Lung microvascular endothelial cell (primary cell): ENCODE results near the gene USP5. TPM values are rescaled to one million over a fixed set of nuclear protein-coding genes. Genes with fewer than 3 reads are reported as not detected.

Source experiments
- DNase-seq, 2 donors: peaks; one replicate each; pipeline versions ENCODE4 v3.0.0 to v3.0.0-alpha.2; 2010; ENCODE audit warnings: low read depth in 2 of 2
- total RNA-seq: library from RNA; depleted of rRNA; stranded (reverse); fragments of >200 nt; gene quantifications from 2 replicates; pipeline ENCODE4 v1.2.1, GENCODE V29; 2014

Gene USP5
- total RNA-seq, 1 donor from 2014 or later = 57.9 TPM

DNA sequence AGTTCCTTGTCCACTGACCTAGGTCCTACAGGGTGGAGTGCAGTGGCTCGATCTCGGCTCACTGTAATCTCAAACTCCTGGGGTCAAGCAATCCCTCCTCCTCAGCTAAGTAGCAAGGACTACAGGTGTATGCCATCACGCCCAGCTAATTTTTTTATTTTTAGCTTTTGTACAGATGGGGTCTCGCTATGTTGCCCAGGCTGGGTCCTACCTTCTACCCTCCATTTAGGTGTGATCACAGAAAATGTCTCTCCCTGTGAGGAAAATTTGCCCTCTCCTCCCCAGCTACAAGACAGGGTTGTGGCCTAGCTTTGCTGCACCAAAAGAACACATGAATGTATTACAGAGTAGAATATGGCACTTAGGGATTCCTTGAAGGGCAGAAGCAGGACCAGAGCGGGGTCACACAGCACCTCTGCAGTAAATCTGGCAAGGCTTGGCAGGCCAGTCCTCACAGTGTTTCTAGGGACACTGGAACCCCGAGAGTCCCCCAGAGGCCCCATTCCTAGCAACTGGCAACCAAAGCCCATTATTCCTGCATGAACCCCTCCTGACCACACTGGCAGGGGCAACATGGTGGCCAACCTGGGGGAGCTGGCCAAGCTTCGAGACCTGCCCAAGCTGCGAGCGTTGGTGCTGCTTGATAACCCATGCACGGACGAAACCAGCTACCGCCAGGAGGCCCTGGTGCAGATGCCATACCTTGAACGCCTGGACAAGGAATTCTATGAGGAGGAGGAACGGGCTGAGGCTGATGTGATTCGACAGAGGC, 60.4 kb downstream of the USP5 start:
- no peak for DNase-seq

DNA sequence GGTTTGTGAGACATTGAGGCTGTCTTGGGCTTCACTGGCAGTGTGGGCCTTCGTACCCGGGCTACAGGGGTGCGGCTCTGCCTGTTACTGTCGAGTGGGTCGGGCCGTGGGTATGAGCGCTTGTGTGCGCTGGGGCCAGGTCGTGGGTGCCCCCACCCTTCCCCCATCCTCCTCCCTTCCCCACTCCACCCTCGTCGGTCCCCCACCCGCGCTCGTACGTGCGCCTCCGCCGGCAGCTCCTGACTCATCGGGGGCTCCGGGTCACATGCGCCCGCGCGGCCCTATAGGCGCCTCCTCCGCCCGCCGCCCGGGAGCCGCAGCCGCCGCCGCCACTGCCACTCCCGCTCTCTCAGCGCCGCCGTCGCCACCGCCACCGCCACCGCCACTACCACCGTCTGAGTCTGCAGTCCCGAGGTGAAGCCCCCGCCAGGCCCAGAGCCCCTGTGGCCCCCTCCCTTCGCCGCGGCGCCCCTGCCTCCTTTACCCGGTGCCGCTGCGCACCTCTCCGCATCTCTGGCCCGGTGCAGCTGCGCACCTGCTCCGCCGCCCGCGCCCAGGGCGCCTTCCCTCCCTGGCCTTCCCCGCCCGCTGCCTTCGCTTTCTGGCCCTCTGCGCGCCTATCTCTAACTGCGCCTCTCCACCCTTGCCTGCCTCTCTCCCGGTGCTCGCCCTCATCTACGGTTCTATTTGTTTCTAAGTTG, 62.4 kb downstream of the USP5 start, which contains the start of gene ENO2:
Gene ENO2 (plus strand): TSS at position 335 of the 701 bp plus-strand sequence. CDS start 1,253 bp downstream, outside the sequence.
- DNase-seq = peak; percentile 60 to 69

DNA sequence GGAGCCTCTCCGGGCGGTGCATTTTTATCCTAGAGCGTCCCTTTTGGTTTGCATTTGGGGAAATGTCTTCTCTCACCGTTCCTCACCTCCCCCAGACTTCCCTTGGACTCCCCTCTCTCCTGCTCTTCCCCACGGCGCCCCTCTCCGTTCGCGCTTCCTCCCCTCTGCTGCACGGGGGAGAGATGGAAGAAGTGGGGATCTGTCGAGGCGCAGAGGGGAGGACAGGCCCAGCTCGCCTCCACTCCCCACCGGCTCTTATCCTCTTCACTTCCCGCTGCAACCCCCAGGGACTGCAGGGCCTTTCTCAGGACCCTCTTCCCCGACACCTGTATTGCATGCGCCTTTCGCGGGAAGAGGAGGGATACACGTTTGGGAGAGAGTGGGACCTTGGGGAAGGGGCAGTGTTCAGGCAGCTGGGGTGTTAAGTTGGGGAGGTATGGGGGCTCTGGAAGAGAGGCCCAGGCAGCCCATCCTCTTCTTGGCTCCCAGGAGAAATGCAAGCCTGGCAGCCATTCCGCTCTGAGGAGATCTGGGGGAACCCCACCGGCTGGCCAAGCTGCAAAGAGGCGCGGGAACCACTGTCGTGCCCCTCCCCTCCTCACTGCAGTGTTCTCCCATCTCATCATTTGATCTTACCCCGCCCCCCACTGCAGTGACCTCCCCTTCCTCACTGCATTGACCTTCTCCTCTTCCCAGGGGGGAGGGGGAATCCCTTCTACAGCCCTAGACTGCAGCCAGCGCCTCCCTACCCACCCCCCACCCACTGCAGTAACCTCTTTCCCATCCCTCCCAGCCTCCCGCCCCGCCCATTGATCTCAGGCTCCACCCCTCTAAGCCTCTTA, 63.2 kb downstream of the USP5 start:
- no peak for DNase-seq

DNA sequence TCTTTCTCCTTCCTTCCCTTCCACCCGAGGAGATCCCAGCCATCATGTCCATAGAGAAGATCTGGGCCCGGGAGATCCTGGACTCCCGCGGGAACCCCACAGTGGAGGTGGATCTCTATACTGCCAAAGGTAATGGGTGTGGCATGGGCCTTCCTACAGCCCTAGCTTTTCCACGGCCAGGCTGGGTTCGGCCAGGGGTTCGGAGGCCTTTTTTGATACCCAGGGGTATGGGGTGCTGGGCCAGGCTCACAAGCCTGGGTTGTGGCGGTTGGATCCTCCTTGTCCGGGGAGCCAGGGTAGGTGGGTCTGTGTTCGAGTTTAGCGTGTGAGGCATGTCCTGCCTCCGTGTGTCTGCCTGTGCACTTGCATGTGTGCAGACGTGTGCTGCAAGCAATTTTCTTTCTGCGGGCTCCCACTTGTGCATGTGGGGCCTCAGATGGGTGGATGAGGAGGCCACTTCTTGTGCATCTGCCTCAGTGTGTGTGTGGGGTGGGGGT, 63.9 kb downstream of the USP5 start:
- no peak for DNase-seq

Other genes starting within 250 kb of the USP5 start
- gene CHD4, start 244.8 kb upstream of the USP5 start, total RNA-seq = 155 and 187 TPM in 2 replicates
- not detected in 2 replicates for gene LPAR5, start 216.2 kb upstream of the USP5 start, total RNA-seq
- 0.20 and 0.22 TPM in 2 replicates for gene ACRBP, start 204.7 kb upstream of the USP5 start, total RNA-seq
- gene ING4, start 189.0 kb upstream of the USP5 start, total RNA-seq = 34.4 and 44.0 TPM in 2 replicates
- gene ZNF384, start 162.8 kb upstream of the USP5 start, total RNA-seq = 6.3 and 8.5 TPM in 2 replicates
- not detected in 2 replicates for gene PIANP, start 151.3 kb upstream of the USP5 start, total RNA-seq
- 28.3 and 43.5 TPM in 2 replicates for gene COPS7A, start 128.1 kb upstream of the USP5 start, total RNA-seq
- 69.8 and 70.2 TPM in 2 replicates for gene MLF2, start 99.0 kb upstream of the USP5 start, total RNA-seq
- 45.1 and 56.0 TPM in 2 replicates for gene PTMS, start 85.8 kb upstream of the USP5 start, total RNA-seq
- gene LAG3, start 79.6 kb upstream of the USP5 start, total RNA-seq = 0.20 and 0.22 TPM in 2 replicates
- gene CD4, start 62.6 kb upstream of the USP5 start, total RNA-seq = not detected in 2 replicates
- 0.20 and 0.87 TPM in 2 replicates for gene GPR162, start 30.3 kb upstream of the USP5 start, total RNA-seq
- 12.9 and 25.7 TPM in 2 replicates for gene P3H3, start 23.7 kb upstream of the USP5 start, total RNA-seq
- 0.22 and 0.40 TPM in 2 replicates for gene GNB3, start 11.2 kb upstream of the USP5 start, total RNA-seq
- gene CDCA3, start 864 bp upstream of the USP5 start, total RNA-seq = 3.4 and 8.9 TPM in 2 replicates
- 958 and 967 TPM in 2 replicates for gene TPI1, start 15.4 kb downstream of the USP5 start, total RNA-seq
- 2.2 and 4.2 TPM in 2 replicates for gene SPSB2, start 21.2 kb downstream of the USP5 start, total RNA-seq
- 1.5 and 3.4 TPM in 2 replicates for gene LRRC23, start 52.7 kb downstream of the USP5 start, total RNA-seq
- 0.99 and 1.7 TPM in 2 replicates for gene ENO2, start 62.4 kb downstream of the USP5 start, total RNA-seq
- 3.9 and 7.7 TPM in 2 replicates for gene ATN1, start 75.8 kb downstream of the USP5 start, total RNA-seq
- gene RNU7-1, start 91.7 kb downstream of the USP5 start, total RNA-seq = not detected in 2 replicates
- 130 and 240 TPM in 2 replicates for gene C12orf57, start 91.9 kb downstream of the USP5 start, total RNA-seq
- 2.2 and 3.2 TPM in 2 replicates for gene PTPN6, start 99.2 kb downstream of the USP5 start, total RNA-seq
- gene PHB2, start 118.5 kb downstream of the USP5 start, total RNA-seq = 124 and 150 TPM in 2 replicates
- 20.3 and 22.8 TPM in 2 replicates for gene EMG1, start 118.8 kb downstream of the USP5 start, total RNA-seq
- 8.5 and 9.9 TPM in 2 replicates for gene LPCAT3, start 166.3 kb downstream of the USP5 start, total RNA-seq
- gene C1S, start 208.6 kb downstream of the USP5 start, total RNA-seq = under 0.01 and 0.20 TPM in 2 replicates
- 0.40 and 0.87 TPM in 2 replicates for gene C1R, start 240.3 kb downstream of the USP5 start, total RNA-seq